SK-N-SH (cell line): Measurements from ENCODE around the gene CHST11. TPM values are rescaled to one million over a fixed set of nuclear protein-coding genes. Genes with fewer than 3 reads are reported as not detected.

Experiments
- CTCF ChIA-PET: fragments of 300-600, 350-600 bp; formaldehyde crosslinking; extraction: SDS; loops from one replicate; lab custom pipeline; 2021; lab: Yijun Ruan, JAX
- POLR2A ChIA-PET: fragments of 350-600 bp; sonication (Branson Sonifier 250); formaldehyde crosslinking; extraction: SDS; loops from one replicate; lab custom pipeline; 2020; ENCODE audit warnings: antibody characterized with exemption, inconsistent platforms; lab: Yijun Ruan, JAX
- DNase-seq: peaks from one replicate; pipeline ENCODE4 v3.0.0; 2012
- H2AFZ ChIP-seq: fragments of 200-600 bp; sonication (generic); 2 replicates; pipeline ENCODE4 v1.8.1; 2016; ENCODE audit warnings: antibody characterized with exemption, mild to moderate bottlenecking, low read depth
- H3F3A ChIP-seq: fragments of 200-600 bp; sonication (generic); replicated peaks from 2 replicates; pipeline ENCODE3; 2016; ENCODE audit warnings: antibody characterized with exemption, mild to moderate bottlenecking; ENCODE audit not compliant: insufficient read depth
- H3K27ac ChIP-seq, 2 experiments: fragments of 200-500 bp in 1 of 2; fragments of 200-600 bp in 1 of 2; sonication (Bioruptor generic) in 1 of 2; sonication (generic), shearing (Covaris generic) in 1 of 2; 2 replicates each; pipeline versions ENCODE4 v1.5.1 to v1.6.1; 2014 to 2016; ENCODE audit warnings: low read depth in 2 of 2, inconsistent platforms in 1 of 2, low read length in 1 of 2, mild to moderate bottlenecking in 1 of 2, mixed read lengths in 1 of 2
- H3K27me3 ChIP-seq: fragments of 200-600 bp; sonication (generic), shearing (Covaris generic); 2 replicates; pipeline ENCODE4 v1.6.1; 2016; ENCODE audit warnings: mixed run types; ENCODE audit not compliant: insufficient read depth
- H3K36me3 ChIP-seq, 2 experiments: fragments of 200-500 bp in 1 of 2; fragments of 200-600 bp in 1 of 2; sonication (Bioruptor generic) in 1 of 2; sonication (generic) in 1 of 2; replicated peaks in 1 of 2; 2 replicates each; pipeline versions ENCODE3 to v1.5.1; 2014 to 2016; ENCODE audit warnings: low read length in 1 of 2, mild to moderate bottlenecking in 1 of 2; ENCODE audit not compliant: insufficient read depth in 2 of 2, control insufficient read depth in 1 of 2
- H3K4me1 ChIP-seq, 2 experiments: fragments of 200-500 bp in 1 of 2; fragments of 200-600 bp in 1 of 2; sonication (Bioruptor generic) in 1 of 2; sonication (generic), shearing (Covaris generic) in 1 of 2; 2 replicates each; pipeline versions ENCODE4 v1.5.1 to v1.6.1; 2014 to 2016; ENCODE audit warnings: low read depth in 1 of 2, low read length in 1 of 2, mixed run types in 1 of 2; ENCODE audit not compliant: insufficient read depth in 2 of 2, control insufficient read depth in 1 of 2
- H3K4me2 ChIP-seq: fragments of 200-600 bp; sonication (generic), shearing (Covaris generic); 2 replicates; pipeline ENCODE4 v1.6.1; 2017; ENCODE audit warnings: mixed run types
- H3K4me3 ChIP-seq, 2 experiments: fragments of 200-500 bp in 1 of 2; fragments of 200-600 bp in 1 of 2; sonication (Bioruptor generic) in 1 of 2; sonication (generic), shearing (Covaris generic) in 1 of 2; 2 replicates each; pipeline versions ENCODE4 v1.5.1 to v1.8.1; 2014 to 2016; ENCODE audit warnings: low read depth in 2 of 2, inconsistent platforms in 1 of 2, low read length in 1 of 2, mild to moderate bottlenecking in 1 of 2, mixed read lengths in 1 of 2, moderate library complexity in 1 of 2
- H3K79me2 ChIP-seq: fragments of 200-600 bp; sonication (generic); 2 replicates; pipeline ENCODE4 v1.8.1; 2017; ENCODE audit warnings: mild to moderate bottlenecking; ENCODE audit not compliant: insufficient read depth
- H3K9ac ChIP-seq: fragments of 200-600 bp; sonication (generic); 2 replicates; pipeline ENCODE4 v1.6.1; 2017; ENCODE audit warnings: mixed run types
- H3K9me2 ChIP-seq: fragments of 200-600 bp; sonication (generic); 2 replicates; pipeline ENCODE4 v1.6.1; 2017; ENCODE audit warnings: mixed run types
- H3K9me3 ChIP-seq: fragments of 200-600 bp; sonication (generic); 2 replicates; pipeline ENCODE4 v1.6.1; 2017; ENCODE audit warnings: mixed run types, mild to moderate bottlenecking, moderate library complexity
- H4K20me1 ChIP-seq: fragments of 200-600 bp; sonication (generic); 2 replicates; pipeline ENCODE4 v1.6.1; 2017; ENCODE audit warnings: mild to moderate bottlenecking, mixed run types; ENCODE audit not compliant: insufficient read depth
- CHD2 ChIP-seq: fragments of 150-350 bp; IDR thresholded peaks from 2 replicates; pipeline ENCODE4 v1.6.1; 2018; ENCODE audit warnings: low read length; ENCODE audit not compliant: partially characterized antibody
- ELF1 ChIP-seq: IDR thresholded peaks from 2 replicates; pipeline ENCODE4 v1.4.0; 2012
- EP300 ChIP-seq, 2 experiments: IDR thresholded peaks; 2 replicates each; pipeline versions ENCODE4 v1.4.0 to v1.6.1; 2012; ENCODE audit warnings: borderline replicate concordance in 1 of 2, low read depth in 1 of 2, low read length in 1 of 2
- GABPA ChIP-seq: IDR thresholded peaks from 2 replicates; pipeline ENCODE4 v1.4.0; 2012; ENCODE audit warnings: low read depth, mild to moderate bottlenecking
- RXRA ChIP-seq: IDR thresholded peaks from 2 replicates; pipeline ENCODE4 v1.4.0; 2012; ENCODE audit warnings: low read depth, mild to moderate bottlenecking, borderline replicate concordance
- SIN3A ChIP-seq: IDR thresholded peaks from 2 replicates; pipeline ENCODE4 v1.6.1; 2012; ENCODE audit warnings: low read depth, mild to moderate bottlenecking, low read length, moderate library complexity, borderline replicate concordance
- TAF1 ChIP-seq: IDR thresholded peaks from 2 replicates; pipeline ENCODE4 v1.6.1; 2012; ENCODE audit warnings: low read depth, mild to moderate bottlenecking, low read length, moderate library complexity, borderline replicate concordance
- YY1 ChIP-seq: IDR thresholded peaks from 2 replicates; pipeline ENCODE4 v1.4.0; 2012; ENCODE audit warnings: low read depth, mild to moderate bottlenecking
- WGBS: methylation state at CpG from one replicate; pipeline ENCODE4 v1.1.6; 2017; ENCODE audit warnings: low lambda C conversion rate; 5-methylcytosine and 5-hydroxymethylcytosine counted together
- polyA plus RNA-seq, 3 experiments: library from polyadenylated mRNA; depleted of rRNA; stranded (reverse); fragments of >200 nt; gene quantifications; 2 replicates each; pipeline ENCODE4 v1.2.3, GENCODE V29; 2012
- TF ChIP-seq, protein P1 (sequence below): IDR thresholded peaks from 2 replicates; pipeline ENCODE4 v1.4.0; 2012; ENCODE audit warnings: low read depth
- TF ChIP-seq, protein P2 (sequence below): fragments of 150-350 bp; IDR thresholded peaks from 2 replicates; pipeline ENCODE4 v1.6.1; 2017; ENCODE audit warnings: antibody characterized with exemption, low read length, low read depth, borderline replicate concordance
- TF ChIP-seq, protein P3 (sequence below): fragments of 200-600 bp; sonication (generic); IDR thresholded peaks from 2 replicates; pipeline ENCODE4 v1.6.1; 2017; ENCODE audit warnings: antibody characterized with exemption, mild to moderate bottlenecking, moderate library complexity
- TF ChIP-seq, protein P4 (sequence below): IDR thresholded peaks from 2 replicates; pipeline ENCODE4 v1.6.1; 2012; ENCODE audit warnings: mild to moderate bottlenecking, low read depth, low read length, moderate library complexity
- TF ChIP-seq, protein P5 (sequence below): IDR thresholded peaks from 2 replicates; pipeline ENCODE4 v1.4.0; 2012; ENCODE audit warnings: low read depth, borderline replicate concordance
- TF ChIP-seq, protein P6 (sequence below): IDR thresholded peaks from 2 replicates; pipeline ENCODE4 v1.4.0; 2012; ENCODE audit warnings: low read depth, borderline replicate concordance

Gene CHST11
- polyA plus RNA-seq, 1 of the 3 experiments (the other 2 are of a cell fraction) = 18.6 TPM

DNA sequence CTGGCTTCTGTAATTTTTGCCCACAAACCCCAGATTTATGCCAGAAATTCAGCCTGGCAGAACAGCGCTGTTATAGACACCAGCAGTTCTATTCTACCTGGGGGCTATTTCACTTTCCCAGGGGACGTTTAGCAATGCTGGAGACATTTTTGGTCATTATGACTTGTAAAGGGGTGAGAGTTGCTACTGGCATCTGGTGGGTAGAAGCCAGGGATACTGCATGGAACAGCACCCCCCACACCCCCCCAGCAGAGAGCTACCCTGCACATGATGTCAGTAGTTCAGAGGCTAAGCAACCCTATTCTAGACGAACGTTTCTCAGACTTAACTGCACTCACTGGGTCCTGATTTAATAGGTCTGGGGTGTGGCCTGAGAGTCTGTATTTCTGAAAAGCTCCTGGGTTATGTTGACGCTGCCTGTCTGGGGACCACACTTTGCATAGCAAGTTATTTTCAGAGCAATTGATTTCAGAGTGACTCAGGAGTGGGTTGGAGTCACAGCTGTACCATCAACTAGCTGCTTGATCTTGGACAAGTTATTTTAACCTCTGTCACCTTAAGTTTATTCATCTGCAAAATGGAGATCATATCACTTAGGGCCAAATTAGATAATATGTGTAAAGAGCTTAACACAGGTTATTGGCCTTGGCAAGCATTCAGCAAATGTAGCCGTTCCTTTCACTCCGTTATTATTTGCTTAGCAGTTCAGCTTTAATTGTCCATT, 48.5 kb downstream of the CHST11 start:
- no peak overlapping the region for H3K4me3 ChIP-seq
- 0 out of 2 replicates have a peak, but pooled peaks cover 4% of the 10 kb centered on the region for H4K20me1 ChIP-seq
- TF ChIP-seq, protein P1, sequence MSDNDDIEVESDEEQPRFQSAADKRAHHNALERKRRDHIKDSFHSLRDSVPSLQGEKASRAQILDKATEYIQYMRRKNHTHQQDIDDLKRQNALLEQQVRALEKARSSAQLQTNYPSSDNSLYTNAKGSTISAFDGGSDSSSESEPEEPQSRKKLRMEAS = no peak
- TF ChIP-seq, protein P2, sequence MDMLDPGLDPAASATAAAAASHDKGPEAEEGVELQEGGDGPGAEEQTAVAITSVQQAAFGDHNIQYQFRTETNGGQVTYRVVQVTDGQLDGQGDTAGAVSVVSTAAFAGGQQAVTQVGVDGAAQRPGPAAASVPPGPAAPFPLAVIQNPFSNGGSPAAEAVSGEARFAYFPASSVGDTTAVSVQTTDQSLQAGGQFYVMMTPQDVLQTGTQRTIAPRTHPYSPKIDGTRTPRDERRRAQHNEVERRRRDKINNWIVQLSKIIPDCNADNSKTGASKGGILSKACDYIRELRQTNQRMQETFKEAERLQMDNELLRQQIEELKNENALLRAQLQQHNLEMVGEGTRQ = no peak
- no peak for TF ChIP-seq YY1
- TF ChIP-seq, protein P3, sequence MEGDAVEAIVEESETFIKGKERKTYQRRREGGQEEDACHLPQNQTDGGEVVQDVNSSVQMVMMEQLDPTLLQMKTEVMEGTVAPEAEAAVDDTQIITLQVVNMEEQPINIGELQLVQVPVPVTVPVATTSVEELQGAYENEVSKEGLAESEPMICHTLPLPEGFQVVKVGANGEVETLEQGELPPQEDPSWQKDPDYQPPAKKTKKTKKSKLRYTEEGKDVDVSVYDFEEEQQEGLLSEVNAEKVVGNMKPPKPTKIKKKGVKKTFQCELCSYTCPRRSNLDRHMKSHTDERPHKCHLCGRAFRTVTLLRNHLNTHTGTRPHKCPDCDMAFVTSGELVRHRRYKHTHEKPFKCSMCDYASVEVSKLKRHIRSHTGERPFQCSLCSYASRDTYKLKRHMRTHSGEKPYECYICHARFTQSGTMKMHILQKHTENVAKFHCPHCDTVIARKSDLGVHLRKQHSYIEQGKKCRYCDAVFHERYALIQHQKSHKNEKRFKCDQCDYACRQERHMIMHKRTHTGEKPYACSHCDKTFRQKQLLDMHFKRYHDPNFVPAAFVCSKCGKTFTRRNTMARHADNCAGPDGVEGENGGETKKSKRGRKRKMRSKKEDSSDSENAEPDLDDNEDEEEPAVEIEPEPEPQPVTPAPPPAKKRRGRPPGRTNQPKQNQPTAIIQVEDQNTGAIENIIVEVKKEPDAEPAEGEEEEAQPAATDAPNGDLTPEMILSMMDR = no peak
- H3K79me2 ChIP-seq = no peaks in the 10 kb centered on the region
- CTCF ChIA-PET = interaction anchor here (0.7 kb wide), 1 partner anchor 247 kb away, joined by 3 read pairs; no protein-coding TSS in a partner anchor
- 88% methylated on average over 5 of the region's 7 CpGs for WGBS
- H3F3A ChIP-seq = no peaks in the 10 kb centered on the region
- H3K4me2 ChIP-seq = no peak overlapping the region
- no peak overlapping the region for H2AFZ ChIP-seq
- H3K9ac ChIP-seq = no peak overlapping the region
- H3K9me2 ChIP-seq = no peaks in the 10 kb centered on the region
- POLR2A ChIA-PET = no interaction called here
- no peaks in the 10 kb centered on the region for H3K36me3 ChIP-seq
- no peaks in the 10 kb centered on the region for H3K27me3 ChIP-seq
- peaks cover 0 to 28% of the 10 kb centered on the region in 2 experiments; a peak in 1 of 4 replicates for H3K4me1 ChIP-seq
- H3K27ac ChIP-seq = no peak overlapping the region
- no peak for DNase-seq
- H3K9me3 ChIP-seq = no peaks in the 10 kb centered on the region

DNA sequence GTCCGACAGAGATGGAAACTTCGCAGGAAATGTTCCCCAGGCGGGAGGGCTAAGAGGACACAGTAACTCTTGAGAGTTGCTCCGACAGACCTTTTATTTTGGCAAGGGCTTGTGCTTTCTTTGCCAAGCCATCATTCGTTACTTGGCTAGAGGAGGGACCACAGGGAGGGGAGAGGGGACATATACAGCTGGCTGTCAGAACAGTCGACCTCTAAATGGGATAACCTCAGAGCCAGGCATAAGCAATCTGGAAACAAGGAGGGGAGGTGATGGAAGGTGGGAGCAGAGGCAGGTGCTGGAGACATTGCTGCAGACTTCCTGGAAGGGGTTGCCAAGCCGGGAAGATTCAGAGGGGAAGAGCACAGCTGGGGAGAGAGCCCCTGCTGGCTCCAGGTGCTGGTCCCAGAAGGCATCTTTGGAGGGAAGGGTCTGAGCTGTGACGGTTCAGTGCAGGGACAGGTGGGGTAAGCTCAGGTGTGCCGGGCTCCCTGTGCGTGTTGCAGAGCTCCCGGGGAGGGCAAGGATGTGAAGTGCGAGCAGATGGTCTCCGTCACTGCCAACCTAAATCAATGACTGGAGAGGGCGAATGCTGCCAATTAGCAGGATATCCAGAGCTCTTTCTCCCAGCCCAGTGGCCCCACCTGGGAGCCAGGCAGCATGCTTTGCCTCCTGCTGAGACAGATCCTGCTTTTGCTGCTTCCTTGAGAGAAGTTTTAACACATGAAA, 50.1 kb downstream of the CHST11 start:
- WGBS = 93% methylated on average over 14 of the region's 14 CpGs
- TF ChIP-seq RXRA (no peak), ELF1 (no peak), SIN3A (no peak), CHD2 (no peak), GABPA (no peak), EP300 (IDR thresholded peaks at IDR 0.05; ENCODE audit: borderline replicate concordance in 1 of 2, low read depth in 1 of 2, low read length in 1 of 2) (no peak), TAF1 (no peak)
- TF ChIP-seq, protein P4, sequence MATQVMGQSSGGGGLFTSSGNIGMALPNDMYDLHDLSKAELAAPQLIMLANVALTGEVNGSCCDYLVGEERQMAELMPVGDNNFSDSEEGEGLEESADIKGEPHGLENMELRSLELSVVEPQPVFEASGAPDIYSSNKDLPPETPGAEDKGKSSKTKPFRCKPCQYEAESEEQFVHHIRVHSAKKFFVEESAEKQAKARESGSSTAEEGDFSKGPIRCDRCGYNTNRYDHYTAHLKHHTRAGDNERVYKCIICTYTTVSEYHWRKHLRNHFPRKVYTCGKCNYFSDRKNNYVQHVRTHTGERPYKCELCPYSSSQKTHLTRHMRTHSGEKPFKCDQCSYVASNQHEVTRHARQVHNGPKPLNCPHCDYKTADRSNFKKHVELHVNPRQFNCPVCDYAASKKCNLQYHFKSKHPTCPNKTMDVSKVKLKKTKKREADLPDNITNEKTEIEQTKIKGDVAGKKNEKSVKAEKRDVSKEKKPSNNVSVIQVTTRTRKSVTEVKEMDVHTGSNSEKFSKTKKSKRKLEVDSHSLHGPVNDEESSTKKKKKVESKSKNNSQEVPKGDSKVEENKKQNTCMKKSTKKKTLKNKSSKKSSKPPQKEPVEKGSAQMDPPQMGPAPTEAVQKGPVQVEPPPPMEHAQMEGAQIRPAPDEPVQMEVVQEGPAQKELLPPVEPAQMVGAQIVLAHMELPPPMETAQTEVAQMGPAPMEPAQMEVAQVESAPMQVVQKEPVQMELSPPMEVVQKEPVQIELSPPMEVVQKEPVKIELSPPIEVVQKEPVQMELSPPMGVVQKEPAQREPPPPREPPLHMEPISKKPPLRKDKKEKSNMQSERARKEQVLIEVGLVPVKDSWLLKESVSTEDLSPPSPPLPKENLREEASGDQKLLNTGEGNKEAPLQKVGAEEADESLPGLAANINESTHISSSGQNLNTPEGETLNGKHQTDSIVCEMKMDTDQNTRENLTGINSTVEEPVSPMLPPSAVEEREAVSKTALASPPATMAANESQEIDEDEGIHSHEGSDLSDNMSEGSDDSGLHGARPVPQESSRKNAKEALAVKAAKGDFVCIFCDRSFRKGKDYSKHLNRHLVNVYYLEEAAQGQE = no peak
- TF ChIP-seq, protein P5, sequence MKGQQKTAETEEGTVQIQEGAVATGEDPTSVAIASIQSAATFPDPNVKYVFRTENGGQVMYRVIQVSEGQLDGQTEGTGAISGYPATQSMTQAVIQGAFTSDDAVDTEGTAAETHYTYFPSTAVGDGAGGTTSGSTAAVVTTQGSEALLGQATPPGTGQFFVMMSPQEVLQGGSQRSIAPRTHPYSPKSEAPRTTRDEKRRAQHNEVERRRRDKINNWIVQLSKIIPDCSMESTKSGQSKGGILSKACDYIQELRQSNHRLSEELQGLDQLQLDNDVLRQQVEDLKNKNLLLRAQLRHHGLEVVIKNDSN = no peak
- TF ChIP-seq, protein P6, sequence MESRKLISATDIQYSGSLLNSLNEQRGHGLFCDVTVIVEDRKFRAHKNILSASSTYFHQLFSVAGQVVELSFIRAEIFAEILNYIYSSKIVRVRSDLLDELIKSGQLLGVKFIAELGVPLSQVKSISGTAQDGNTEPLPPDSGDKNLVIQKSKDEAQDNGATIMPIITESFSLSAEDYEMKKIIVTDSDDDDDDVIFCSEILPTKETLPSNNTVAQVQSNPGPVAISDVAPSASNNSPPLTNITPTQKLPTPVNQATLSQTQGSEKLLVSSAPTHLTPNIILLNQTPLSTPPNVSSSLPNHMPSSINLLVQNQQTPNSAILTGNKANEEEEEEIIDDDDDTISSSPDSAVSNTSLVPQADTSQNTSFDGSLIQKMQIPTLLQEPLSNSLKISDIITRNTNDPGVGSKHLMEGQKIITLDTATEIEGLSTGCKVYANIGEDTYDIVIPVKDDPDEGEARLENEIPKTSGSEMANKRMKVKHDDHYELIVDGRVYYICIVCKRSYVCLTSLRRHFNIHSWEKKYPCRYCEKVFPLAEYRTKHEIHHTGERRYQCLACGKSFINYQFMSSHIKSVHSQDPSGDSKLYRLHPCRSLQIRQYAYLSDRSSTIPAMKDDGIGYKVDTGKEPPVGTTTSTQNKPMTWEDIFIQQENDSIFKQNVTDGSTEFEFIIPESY = no peak

More for the DNA sequence above, 50.1 kb downstream of the CHST11 start:
- ChIA-PET CTCF (interaction anchor here (1.0 kb wide), 1 partner anchor 11 kb away, joined by 3 read pairs; no protein-coding TSS in a partner anchor), POLR2A (no interaction called here)
- Histone ChIP-seq H3K36me3 (no peaks in the 10 kb centered on the region), H3K4me2 (no peak overlapping the region), H2AFZ (no peak overlapping the region), H3K27me3 (no peaks in the 10 kb centered on the region), H3K9me3 (no peaks in the 10 kb centered on the region), H3K4me1 (peaks cover 0 to 28% of the 10 kb centered on the region in 2 experiments; a peak in 1 of 4 replicates), H3K79me2 (no peaks in the 10 kb centered on the region), H3K9me2 (no peaks in the 10 kb centered on the region), H3K4me3 (no peak overlapping the region), H4K20me1 (0 out of 2 replicates have a peak, but pooled peaks cover 4% of the 10 kb centered on the region), H3K9ac (no peak overlapping the region), H3K27ac (no peak overlapping the region), H3F3A (no peaks in the 10 kb centered on the region)
- DNase-seq = no peak
